T-helper 9 cell (primary cell): ENCODE data around the gene SCPEP1.

Experiments
- DNase-seq: peaks from one replicate; pipeline ENCODE4 v3.0.0-alpha.2; 2020

SCPEP1 gene

GRCh38 chr17:57004944-57005579 lies 27.1 kb downstream of the SCPEP1 start:
- no peak for DNase-seq

- DNase-seq = no peak
Observed at GRCh38 chr17:57006040-57006439, 28.1 kb downstream of the SCPEP1 start.

GRCh38 chr17:57008958-57009357 lies 31.0 kb downstream of the SCPEP1 start:
- DNase-seq = no peak

GRCh38 chr17:57009737-57010445 lies 32.0 kb downstream of the SCPEP1 start:
- peak; percentile 19 for DNase-seq

GRCh38 chr17:57010487-57010886 lies 32.6 kb downstream of the SCPEP1 start:
- DNase-seq = no peak

GRCh38 chr17:57011491-57012015 lies 33.6 kb downstream of the SCPEP1 start:
- no peak for DNase-seq

GRCh38 chr17:57016071-57016763 lies 38.3 kb downstream of the SCPEP1 start:
- DNase-seq = no peak

GRCh38 chr17:57016764-57017116 lies 38.8 kb downstream of the SCPEP1 start:
- DNase-seq = no peak

- no peak for DNase-seq
Observed at GRCh38 chr17:57017625-57018024, 39.7 kb downstream of the SCPEP1 start.

- DNase-seq = no peak
Observed at GRCh38 chr17:57020208-57020607, 42.3 kb downstream of the SCPEP1 start.

- no peak for DNase-seq
Observed at GRCh38 chr17:57021226-57021940, 43.5 kb downstream of the SCPEP1 start.

GRCh38 chr17:57025876-57026275 lies 47.9 kb downstream of the SCPEP1 start:
- DNase-seq = no peak

- no peak for DNase-seq
Observed at GRCh38 chr17:57027852-57028251, 49.9 kb downstream of the SCPEP1 start.

- DNase-seq = no peak
Observed at GRCh38 chr17:57032343-57032742, 54.4 kb downstream of the SCPEP1 start.

- no peak for DNase-seq
Observed at GRCh38 chr17:57033296-57033695, 55.4 kb downstream of the SCPEP1 start.

GRCh38 chr17:57034807-57035754 lies 57.1 kb downstream of the SCPEP1 start:
- DNase-seq = no peak

GRCh38 chr17:57035971-57036481 lies 58.1 kb downstream of the SCPEP1 start:
- DNase-seq = no peak

GRCh38 chr17:57037411-57037810 lies 59.5 kb downstream of the SCPEP1 start:
- no peak for DNase-seq

GRCh38 chr17:57038486-57038885 lies 60.6 kb downstream of the SCPEP1 start:
- no peak for DNase-seq

GRCh38 chr17:57040571-57040970 lies 62.6 kb downstream of the SCPEP1 start:
- no peak for DNase-seq

GRCh38 chr17:57043276-57043675 lies 65.3 kb downstream of the SCPEP1 start:
- DNase-seq = no peak
